H9 (cell line): Measurements from ENCODE around the gene RNLS. TPM values are rescaled to one million over a fixed set of nuclear protein-coding genes. Genes with fewer than 3 reads are reported as not detected.

Source experiments
- DNase-seq: peaks from one replicate; pipeline ENCODE4 v3.0.0-alpha.2; 2017
- H2AFZ ChIP-seq: one replicate; pipeline ENCODE4 v1.6.1; 2013; ENCODE audit warnings: mild to moderate bottlenecking, low read length, control low read depth, moderate library complexity
- H2AK5ac ChIP-seq: 2 replicates; pipeline ENCODE4 v1.6.1; 2013; ENCODE audit warnings: low read length, control low read depth, mixed read lengths; ENCODE audit not compliant: insufficient read length
- H2BK120ac ChIP-seq: one replicate; pipeline ENCODE4 v1.6.1; 2013; ENCODE audit warnings: low read depth, mild to moderate bottlenecking, low read length, control low read depth, inconsistent platforms; ENCODE audit not compliant: poor library complexity, severe bottlenecking
- H2BK12ac ChIP-seq: 2 replicates; pipeline ENCODE4 v1.6.1; 2013; ENCODE audit warnings: low read length, control low read depth, mixed read lengths, low read depth; ENCODE audit not compliant: insufficient read length
- H2BK15ac ChIP-seq: 2 replicates; pipeline ENCODE4 v1.6.1; 2013; ENCODE audit warnings: low read depth, low read length, control low read depth
- H2BK20ac ChIP-seq: one replicate; pipeline ENCODE4 v1.6.1; 2013; ENCODE audit warnings: low read depth, mild to moderate bottlenecking, low read length, control low read depth, inconsistent platforms; ENCODE audit not compliant: poor library complexity, severe bottlenecking
- H2BK5ac ChIP-seq: 2 replicates; pipeline ENCODE4 v1.6.1; 2013; ENCODE audit warnings: low read length, control low read depth, mixed read lengths; ENCODE audit not compliant: insufficient read length
- H3K14ac ChIP-seq: 2 replicates; pipeline ENCODE4 v1.6.1; 2013; ENCODE audit warnings: low read length, control low read depth; ENCODE audit not compliant: insufficient read depth
- H3K18ac ChIP-seq: 2 replicates; pipeline ENCODE4 v1.6.1; 2013; ENCODE audit warnings: low read depth, mild to moderate bottlenecking, mixed read lengths, low read length, control low read depth; ENCODE audit not compliant: insufficient read length
- H3K23ac ChIP-seq: 2 replicates; pipeline ENCODE4 v1.6.1; 2013; ENCODE audit warnings: low read length, control low read depth, mixed read lengths, low read depth; ENCODE audit not compliant: insufficient read length
- H3K23me2 ChIP-seq: 2 replicates; pipeline ENCODE4 v1.6.1; 2013; ENCODE audit warnings: low read depth, mild to moderate bottlenecking, mixed read lengths, low read length, control low read depth; ENCODE audit not compliant: insufficient read length, poor library complexity, severe bottlenecking
- H3K27ac ChIP-seq: 2 replicates; pipeline ENCODE4 v1.5.1; 2013; ENCODE audit warnings: low read length, control low read depth, mixed read lengths, low read depth; ENCODE audit not compliant: insufficient read length
- H3K27me3 ChIP-seq: 2 replicates; pipeline ENCODE4 v1.6.1; 2013; ENCODE audit warnings: low read length, control low read depth, inconsistent platforms; ENCODE audit not compliant: insufficient read depth
- H3K4ac ChIP-seq: 2 replicates; pipeline ENCODE4 v1.6.1; 2013; ENCODE audit warnings: low read depth, mild to moderate bottlenecking, control low read depth, inconsistent platforms, low read length, moderate library complexity
- H3K4me1 ChIP-seq: 2 replicates; pipeline ENCODE4 v1.6.1; 2013; ENCODE audit warnings: low read length, control low read depth, inconsistent platforms; ENCODE audit not compliant: insufficient read depth
- H3K4me2 ChIP-seq: 2 replicates; pipeline ENCODE4 v1.6.1; 2013; ENCODE audit warnings: low read length, control low read depth, mixed read lengths; ENCODE audit not compliant: insufficient read length, insufficient read depth
- H3K56ac ChIP-seq: 2 replicates; pipeline ENCODE4 v1.6.1; 2013; ENCODE audit warnings: low read depth, mild to moderate bottlenecking, mixed read lengths, low read length, control low read depth; ENCODE audit not compliant: insufficient read length
- H3K79me1 ChIP-seq: 2 replicates; pipeline ENCODE4 v1.6.1; 2013; ENCODE audit warnings: low read depth, mild to moderate bottlenecking, moderate library complexity, low read length, control low read depth, inconsistent platforms; ENCODE audit not compliant: insufficient read depth, poor library complexity, severe bottlenecking
- H3K79me2 ChIP-seq: 2 replicates; pipeline ENCODE4 v1.6.1; 2013; ENCODE audit warnings: low read length, control low read depth, inconsistent platforms; ENCODE audit not compliant: insufficient read depth
- H3K9ac ChIP-seq: 2 replicates; pipeline ENCODE4 v1.6.1; 2013; ENCODE audit warnings: low read length, control low read depth, mixed read lengths; ENCODE audit not compliant: insufficient read length; ENCODE audit errors: extremely low read depth
- H3K9me3 ChIP-seq: one replicate; pipeline ENCODE4 v1.6.1; 2013; ENCODE audit warnings: low read depth, low read length, inconsistent platforms; ENCODE audit not compliant: control insufficient read depth
- H3T11ph ChIP-seq: one replicate; pipeline ENCODE4 v1.6.1; 2013; ENCODE audit warnings: mild to moderate bottlenecking, low read length, control low read depth, inconsistent platforms
- H4K20me1 ChIP-seq: one replicate; pipeline ENCODE4 v1.6.1; 2013; ENCODE audit not compliant: control insufficient read depth, insufficient read length, insufficient read depth
- H4K5ac ChIP-seq: 2 replicates; pipeline ENCODE4 v1.6.1; 2013; ENCODE audit warnings: low read depth, mild to moderate bottlenecking, mixed read lengths, low read length, control low read depth; ENCODE audit not compliant: insufficient read length
- H4K8ac ChIP-seq: replicated peaks from 2 replicates; pipeline ENCODE4 v1.6.1; 2013; ENCODE audit warnings: low read length, control low read depth, mixed read lengths, low read depth; ENCODE audit not compliant: insufficient read length
- H4K91ac ChIP-seq: 2 replicates; pipeline ENCODE4 v1.6.1; 2013; ENCODE audit warnings: low read depth, mild to moderate bottlenecking, moderate library complexity, mixed read lengths, low read length, control low read depth; ENCODE audit not compliant: insufficient read length
- H3K27ac Mint-ChIP-seq, 3 experiments: 2 replicates in 2 of 3; 3 replicates in 1 of 3; pipeline ENCODE4 v1.8.0; 2020 to 2021; ENCODE audit warnings: mixed read lengths in 3 of 3, mild to moderate bottlenecking in 1 of 3, moderate library complexity in 1 of 3
- H3K27me3 Mint-ChIP-seq: 2 replicates; pipeline ENCODE4 v1.8.0; 2021; ENCODE audit warnings: low read depth, mild to moderate bottlenecking, moderate library complexity, mixed read lengths
- H3K36me3 Mint-ChIP-seq, 3 experiments: 2 replicates in 2 of 3; 3 replicates in 1 of 3; pipeline ENCODE4 v1.8.0; 2020 to 2021; ENCODE audit warnings: low read depth in 3 of 3, mixed read lengths in 3 of 3; ENCODE audit not compliant: insufficient read depth in 1 of 3
- H3K4me1 Mint-ChIP-seq, 2 experiments: 2 replicates each; pipeline ENCODE4 v1.8.0; 2020; ENCODE audit warnings: mixed read lengths in 2 of 2
- H3K4me3 Mint-ChIP-seq, 2 experiments: 2 replicates in 1 of 2; 3 replicates in 1 of 2; pipeline ENCODE4 v1.8.0; 2020 to 2021; ENCODE audit warnings: mild to moderate bottlenecking in 2 of 2, mixed read lengths in 2 of 2, moderate library complexity in 1 of 2
- H3K9me3 Mint-ChIP-seq, 2 experiments: 2 replicates in 1 of 2; 3 replicates in 1 of 2; pipeline ENCODE4 v1.8.0; 2020; ENCODE audit warnings: mild to moderate bottlenecking in 2 of 2, mixed read lengths in 2 of 2, moderate library complexity in 1 of 2
- CTCF ChIP-seq: fragments of 200-600 bp; sonication (generic); conservative IDR thresholded peaks from 3 replicates; pipeline ENCODE4 v1.8.0; 2021; ENCODE audit warnings: antibody characterized with exemption, mild to moderate bottlenecking
- WGBS: extraction: QIAGEN DNeasy Blood & Tissue Kit; methylation state at CpG from one replicate; pipeline ENCODE4 v1.1.7; 2013; ENCODE audit warnings: missing lambda C conversion rate, low lambda C conversion rate, mixed read lengths; ENCODE audit not compliant: insufficient read length; ENCODE audit errors: extremely low coverage; 5-methylcytosine and 5-hydroxymethylcytosine counted together
- total RNA-seq: library from RNA; stranded (reverse); gene quantifications from 2 replicates; pipeline ENCODE4 v1.2.1, GENCODE V29; 2021

Gene RNLS
- total RNA-seq, 1 experiment from 2014 or later = 7.5 TPM

- Histone ChIP-seq H3K79me2 (no peaks in the 10 kb centered on the region), H2BK20ac (no peak overlapping the region), H3K27ac (no peak overlapping the region), H4K5ac (no peak overlapping the region), H3K56ac (no peak overlapping the region), H4K91ac (no peak overlapping the region), H2AFZ (no peak overlapping the region), H3K4me1 (no peaks in the 10 kb centered on the region), H3K23ac (no peak overlapping the region), H2BK15ac (no peak overlapping the region), H2AK5ac (no peak overlapping the region), H3K4ac (no peak overlapping the region), H3K27me3 (no peaks in the 10 kb centered on the region), H3K14ac (no peak overlapping the region), H2BK12ac (no peak overlapping the region), H3K18ac (no peak overlapping the region), H2BK5ac (no peak overlapping the region), H2BK120ac (no peak overlapping the region), H3T11ph (no peak overlapping the region), H3K23me2 (no peaks in the 10 kb centered on the region), H3K9me3 (no peaks in the 10 kb centered on the region), H4K20me1 (no peaks in the 10 kb centered on the region), H3K79me1 (no peaks in the 10 kb centered on the region), H3K9ac (no peak overlapping the region), H4K8ac (no peak overlapping the region), H3K4me2 (no peak overlapping the region)
- no peaks in the 10 kb centered on the region for H3K27me3 Mint-ChIP-seq
- H3K9me3 Mint-ChIP-seq = no peaks in the 10 kb centered on the region
- no peak overlapping the region for H3K27ac Mint-ChIP-seq
- no peak for TF ChIP-seq CTCF
- H3K4me3 Mint-ChIP-seq = no peak overlapping the region
- no peak for DNase-seq
- peaks cover 10 to 11% of the 10 kb centered on the region in 2 experiments for H3K4me1 Mint-ChIP-seq
- H3K36me3 Mint-ChIP-seq = no peaks in the 10 kb centered on the region
- no CpG with 5 or more reads among the region's 2 CpGs for WGBS
Measured at GRCh38 chr10:88238615-88238914, 344.6 kb downstream of the RNLS start.
